Stimulated activated CD4-positive, alpha-beta T cell treated with anti-CD3 and anti-CD28 coated beads, TNF-alpha, amount 100 ng/mL, for 48 hours (primary cell): ENCODE measurements around the gene PGLYRP3.

ENCODE experiments used
- DNase-seq, 3 donors: peaks; one replicate each; pipeline ENCODE4 v3.0.0-alpha.2; 2020; ENCODE audit warnings: low read depth in 3 of 3

The PGLYRP3 gene

GRCh38 chr1:153312570-153313186 is at the start of gene PGLYRP3:
TSS of gene PGLYRP3 (minus strand) at chr1:153312952. CDS start at chr1:153310665, 2,287 bp downstream.
- DNase-seq: no peak

- no peak for DNase-seq
Observed at GRCh38 chr1:153362187-153362775, 49.5 kb upstream of the PGLYRP3 start.

- DNase-seq: no peak
Observed at GRCh38 chr1:153361480-153362109, 48.8 kb upstream of the PGLYRP3 start.

- no peak for DNase-seq
Observed at GRCh38 chr1:153360592-153361479, 48.1 kb upstream of the PGLYRP3 start.

- DNase-seq: no peak
Observed at GRCh38 chr1:153360190-153360589, 47.4 kb upstream of the PGLYRP3 start.

- DNase-seq: no peak
Observed at GRCh38 chr1:153359241-153359640, 46.5 kb upstream of the PGLYRP3 start.

GRCh38 chr1:153358691-153358975 is 45.9 kb upstream of the PGLYRP3 start:
- no peak for DNase-seq

- DNase-seq: no peak
Observed at GRCh38 chr1:153357853-153358690, 45.3 kb upstream of the PGLYRP3 start, which contains the start of gene S100A9. TSS of gene S100A9 (plus strand) at chr1:153357854. CDS start at chr1:153358284, 430 bp downstream.

GRCh38 chr1:153357076-153357852 is 44.5 kb upstream of the PGLYRP3 start:
- no peak for DNase-seq

- DNase-seq: no peak
Observed at GRCh38 chr1:153356392-153357075, 43.8 kb upstream of the PGLYRP3 start.

- peak; percentile 15 to 26 (median 16) for DNase-seq
Observed at GRCh38 chr1:153355445-153356071, 42.8 kb upstream of the PGLYRP3 start.

- DNase-seq: no peak
Observed at GRCh38 chr1:153354515-153355193, 41.9 kb upstream of the PGLYRP3 start.

- DNase-seq: no peak
Observed at GRCh38 chr1:153353226-153353947, 40.6 kb upstream of the PGLYRP3 start.

- peak; percentile 35 to 42 (median 39) for DNase-seq
Observed at GRCh38 chr1:153352523-153352922, 39.8 kb upstream of the PGLYRP3 start.

- no peak for DNase-seq
Observed at GRCh38 chr1:153350321-153350957, 37.7 kb upstream of the PGLYRP3 start.

GRCh38 chr1:153349363-153350320 is 36.9 kb upstream of the PGLYRP3 start:
- no peak for DNase-seq
